HCT116 (cell line): ENCODE results near the gene LDAH. TPM values are rescaled to one million over a fixed set of nuclear protein-coding genes. Genes with fewer than 3 reads are reported as not detected.

Experiments used
- ATAC-seq: fragments of 200-7000 bp; cut with Tn5 transposase; 2 replicates; pipeline ENCODE4 v1.9.1; 2020; ENCODE audit warnings: mild to moderate bottlenecking, moderate library complexity
- BruUV-seq: library from RNA; stranded (reverse); fragments of 400-500 nt; replicated peaks from 2 replicates; lab custom pipeline; 2021; lab: Mats Ljungman, UMichigan
- CTCF ChIA-PET: fragments of 300-600 bp; sonication (Branson Sonifier 250); formaldehyde crosslinking; loops from one replicate; lab custom pipeline; 2021; ENCODE audit warnings: antibody characterized with exemption; lab: Charles Lee
- POLR2A ChIA-PET: fragments of 300-600, 350-600 bp; sonication (Branson Sonifier 250); formaldehyde crosslinking; loops from one replicate; lab custom pipeline; 2021; ENCODE audit warnings: antibody characterized with exemption; lab: Charles Lee
- RAD21 ChIA-PET, 2 experiments: fragments of 300-600 bp; sonication (Branson Sonifier 250); formaldehyde crosslinking; loops; one replicate each; lab custom pipeline; 2023; ENCODE audit warnings: low total read pairs in 2 of 2; ENCODE audit not compliant: uncharacterized antibody in 2 of 2, unreplicated experiment in 2 of 2, low non-redundant PET in 1 of 2; lab: Charles Lee
- DNase-seq: peaks from one replicate; pipeline ENCODE4 v3.0.0-alpha.2; 2010; ENCODE audit warnings: low read depth, low spot score
- H2AFZ ChIP-seq: fragments of 200-600 bp; shearing (Covaris generic), sonication (generic); 2 replicates; pipeline ENCODE4 v1.6.1; 2017; ENCODE audit warnings: low read depth, mixed run types, mixed read lengths, antibody characterized with exemption, low read length; ENCODE audit not compliant: poor library complexity, severe bottlenecking
- H3K27ac ChIP-seq: 2 replicates; pipeline ENCODE4 v1.5.1; 2012; ENCODE audit warnings: low read depth, low read length
- H3K27me3 ChIP-seq: fragments of 200-600 bp; sonication (generic); 2 replicates; pipeline ENCODE4 v1.6.1; 2016; ENCODE audit warnings: mixed run types, low read length, mixed read lengths; ENCODE audit not compliant: insufficient read depth
- H3K36me3 ChIP-seq, 2 experiments: fragments of 200-500 bp in 1 of 2; fragments of 200-600 bp in 1 of 2; sonication (Bioruptor generic) in 1 of 2; sonication (generic) in 1 of 2; 2 replicates each; pipeline versions ENCODE4 v1.5.1 to v1.6.1; 2014 to 2016; ENCODE audit warnings: low read length in 2 of 2, inconsistent platforms in 1 of 2, mixed read lengths in 1 of 2, mixed run types in 1 of 2; ENCODE audit not compliant: insufficient read depth in 2 of 2, control insufficient read depth in 1 of 2
- H3K4me1 ChIP-seq, 2 experiments: fragments of 200-600 bp in 1 of 2; sonication (generic) in 1 of 2; 2 replicates each; pipeline versions ENCODE4 v1.5.1 to v1.6.1; 2012 to 2017; ENCODE audit warnings: low read length in 2 of 2, inconsistent platforms in 1 of 2, mild to moderate bottlenecking in 1 of 2, mixed read lengths in 1 of 2, mixed run types in 1 of 2, moderate library complexity in 1 of 2; ENCODE audit not compliant: insufficient read depth in 2 of 2, control insufficient read depth in 1 of 2
- H3K4me2 ChIP-seq: fragments of 200-600 bp; sonication (generic); 2 replicates; pipeline ENCODE4 v1.6.1; 2017; ENCODE audit warnings: mixed run types, low read length, mixed read lengths
- H3K4me3 ChIP-seq, 2 experiments: fragments of 200-600 bp in 1 of 2; sonication (generic) in 1 of 2; replicated peaks in 1 of 2; 2 replicates each; pipeline ENCODE4 v1.5.1; 2011 to 2016; ENCODE audit warnings: low read length in 2 of 2, control low read depth in 1 of 2, low read depth in 1 of 2, mild to moderate bottlenecking in 1 of 2, mixed read lengths in 1 of 2, mixed run types in 1 of 2
- H3K79me2 ChIP-seq: fragments of 200-600 bp; sonication (generic); 2 replicates; pipeline ENCODE4 v1.6.1; 2017; ENCODE audit warnings: mild to moderate bottlenecking, mixed run types, low read length, moderate library complexity, mixed read lengths; ENCODE audit not compliant: insufficient read depth
- H3K9ac ChIP-seq: fragments of 200-600 bp; sonication (generic); 2 replicates; pipeline ENCODE4 v1.6.1; 2016; ENCODE audit warnings: low read length, mixed read lengths
- H3K9me2 ChIP-seq: fragments of 200-600 bp; sonication (generic), shearing (Covaris generic); 2 replicates; pipeline ENCODE4 v1.6.1; 2017; ENCODE audit warnings: mixed run types, mild to moderate bottlenecking, moderate library complexity; ENCODE audit not compliant: insufficient read depth
- H3K9me3 ChIP-seq, 2 experiments: fragments of 200-500 bp in 1 of 2; fragments of 200-600 bp in 1 of 2; sonication (Bioruptor generic) in 1 of 2; sonication (generic) in 1 of 2; 2 replicates each; pipeline ENCODE4 v1.6.1; 2014 to 2017; ENCODE audit warnings: low read length in 2 of 2, mixed read lengths in 2 of 2, inconsistent platforms in 1 of 2, low read depth in 1 of 2, mild to moderate bottlenecking in 1 of 2, mixed run types in 1 of 2, moderate library complexity in 1 of 2; ENCODE audit not compliant: control insufficient read depth in 1 of 2, insufficient read depth in 1 of 2
- H4K20me1 ChIP-seq: fragments of 200-600 bp; sonication (generic), shearing (Covaris generic); 2 replicates; pipeline ENCODE4 v1.6.1; 2017; ENCODE audit warnings: mixed run types, mild to moderate bottlenecking, moderate library complexity; ENCODE audit not compliant: insufficient read depth
- ATF3 ChIP-seq: IDR thresholded peaks from 2 replicates; pipeline ENCODE4 v1.6.1; 2012
- CEBPB ChIP-seq: IDR thresholded peaks from 2 replicates; pipeline ENCODE4 v1.6.1; 2012; ENCODE audit warnings: low read depth
- CTCF ChIP-seq, 3 experiments: fragments of 200-600 bp in 1 of 3; sonication (generic) in 1 of 3; IDR thresholded peaks in 2 of 3; conservative IDR thresholded peaks in 1 of 3; 2 replicates each; pipeline ENCODE4 v1.5.1; 2012 to 2017; ENCODE audit warnings: low read depth in 2 of 3, low read length in 2 of 3, antibody characterized with exemption in 1 of 3, borderline replicate concordance in 1 of 3, control low read depth in 1 of 3, mild to moderate bottlenecking in 1 of 3, mixed read lengths in 1 of 3, mixed run types in 1 of 3, moderate library complexity in 1 of 3; ENCODE audit not compliant: insufficient read depth in 1 of 3
- EGR1 ChIP-seq: IDR thresholded peaks from 2 replicates; pipeline ENCODE4 v1.6.1; 2012; ENCODE audit warnings: low read depth
- POLR2AphosphoS5 ChIP-seq: IDR thresholded peaks from 2 replicates; pipeline ENCODE4 v1.6.1; 2011; ENCODE audit warnings: mild to moderate bottlenecking, low read depth, low read length, moderate library complexity
- RAD21 ChIP-seq: IDR thresholded peaks from 2 replicates; pipeline ENCODE4 v1.6.1; 2012; ENCODE audit warnings: low read depth, mild to moderate bottlenecking
- REST ChIP-seq: IDR thresholded peaks from 2 replicates; pipeline ENCODE4 v1.6.1; 2012; ENCODE audit warnings: low read depth
- SIN3A ChIP-seq: IDR thresholded peaks from 2 replicates; pipeline ENCODE4 v1.6.1; 2012; ENCODE audit warnings: low read depth
- TCF7L2 ChIP-seq: IDR thresholded peaks from 2 replicates; pipeline ENCODE4 v1.7.0; 2011; ENCODE audit warnings: borderline replicate concordance, inconsistent platforms; ENCODE audit not compliant: insufficient read depth, insufficient read length; ENCODE audit errors: extremely low read depth
- YY1 ChIP-seq: IDR thresholded peaks from 2 replicates; pipeline ENCODE4 v1.6.1; 2011; ENCODE audit warnings: low read length, low read depth, moderate library complexity, mild to moderate bottlenecking; ENCODE audit not compliant: insufficient replicate concordance; ENCODE audit errors: extremely low read depth
- ZFX ChIP-seq: fragments of 450-650 bp; IDR thresholded peaks from 2 replicates; pipeline ENCODE4 v1.6.1; 2017
- intact Hi-C: fragments of 100-400 bp; cut with micrococcal nuclease; formaldehyde crosslinking; loops from 2 replicates; pipeline ENCODE4 v1.10.0; 2022
- total RNA-seq: library from RNA; stranded (reverse); gene quantifications from one replicate; pipeline ENCODE4 v1.2.1, GENCODE V29; 2021; ENCODE audit not compliant: unreplicated experiment

LDAH gene
- total RNA-seq, 1 experiment from 2014 or later: 25.7 TPM

- no peak overlapping the region for H3K9ac ChIP-seq
- CTCF ChIA-PET: interaction anchor here (1.5 kb wide), 1 partner anchor 55 kb away, joined by 4 read pairs; no protein-coding TSS in a partner anchor
These were observed 96.0 kb downstream of the LDAH start for GRCh38 chr2:20726913-20727312.

More at GRCh38 chr2:20726913-20727312, 96.0 kb downstream of the LDAH start:
- H3K4me3 ChIP-seq: no peak overlapping the region
- RAD21 ChIA-PET: no interaction called here
- ATAC-seq: no peak
- H4K20me1 ChIP-seq: no peaks in the 10 kb centered on the region
- no peak overlapping the region for H3K27ac ChIP-seq
- intact Hi-C loops: no loop called here
- DNase-seq: no peak
- no TSS peak for BruUV-seq
- no peak for TF ChIP-seq EGR1
- no peak for TF ChIP-seq ATF3
- no peak for TF ChIP-seq SIN3A
- no peak for TF ChIP-seq REST
- TF ChIP-seq CEBPB: no peak
- TF ChIP-seq CTCF (IDR thresholded peaks at IDR 0.05 in 2 of 3, conservative IDR thresholded peaks at IDR 0.05 in 1 of 3; ENCODE audit: borderline replicate concordance in 1 of 3, insufficient read depth in 1 of 3, low read depth in 2 of 3, low read length in 2 of 3): no peak
- TF ChIP-seq YY1: no peak
- TF ChIP-seq ZFX: no peak
- no peak for TF ChIP-seq POLR2AphosphoS5
- no peak for TF ChIP-seq TCF7L2
- no peak for TF ChIP-seq RAD21
- TF ChIP-seq, all 23 proteins: peak for 0
- POLR2A ChIA-PET: no interaction called here
- Histone ChIP-seq H3K4me2 (no peak overlapping the region), H2AFZ (no peak overlapping the region), H3K9me3 (no peaks in the 10 kb centered on the region), H3K9me2 (no peaks in the 10 kb centered on the region), H3K79me2 (no peaks in the 10 kb centered on the region), H3K36me3 (no peaks in the 10 kb centered on the region), H3K27me3 (no peaks in the 10 kb centered on the region), H3K4me1 (no peaks in the 10 kb centered on the region)
